GM12874 (cell line): ENCODE data around the gene OGFOD1.

Source experiments
- TF ChIP-seq, protein P1 (sequence below): IDR thresholded peaks from 2 replicates; pipeline ENCODE4 v1.5.1; 2011; ENCODE audit warnings: low read depth, mild to moderate bottlenecking, control low read depth, low read length, moderate library complexity; ENCODE audit not compliant: insufficient read depth

Gene OGFOD1

DNA sequence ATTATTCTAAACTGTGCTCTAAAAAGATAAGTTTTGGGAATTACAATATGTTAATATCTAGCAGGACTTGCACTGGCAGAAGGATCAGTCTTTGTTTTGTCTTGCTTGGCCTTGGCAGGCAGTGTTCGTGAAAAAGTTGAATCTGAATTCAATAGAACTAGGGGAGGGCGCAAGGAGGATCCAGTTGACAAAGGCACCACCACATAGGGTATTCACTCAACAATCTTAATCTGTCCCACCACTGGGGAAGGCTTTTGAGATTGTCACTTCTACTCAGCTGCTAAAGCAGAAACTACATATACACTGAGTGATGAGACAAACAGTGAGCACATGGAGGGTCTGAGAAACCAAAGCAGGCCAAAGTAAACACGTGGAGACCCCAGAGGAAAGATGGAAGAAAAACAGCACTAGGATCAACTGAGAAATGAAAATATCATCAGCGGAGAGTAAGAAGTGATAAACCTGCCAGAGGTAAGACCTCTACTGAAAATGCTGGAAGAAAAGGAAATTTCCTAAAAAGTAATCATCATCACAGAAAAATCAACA, 28.4 kb upstream of the OGFOD1 start:
- TF ChIP-seq, protein P1, sequence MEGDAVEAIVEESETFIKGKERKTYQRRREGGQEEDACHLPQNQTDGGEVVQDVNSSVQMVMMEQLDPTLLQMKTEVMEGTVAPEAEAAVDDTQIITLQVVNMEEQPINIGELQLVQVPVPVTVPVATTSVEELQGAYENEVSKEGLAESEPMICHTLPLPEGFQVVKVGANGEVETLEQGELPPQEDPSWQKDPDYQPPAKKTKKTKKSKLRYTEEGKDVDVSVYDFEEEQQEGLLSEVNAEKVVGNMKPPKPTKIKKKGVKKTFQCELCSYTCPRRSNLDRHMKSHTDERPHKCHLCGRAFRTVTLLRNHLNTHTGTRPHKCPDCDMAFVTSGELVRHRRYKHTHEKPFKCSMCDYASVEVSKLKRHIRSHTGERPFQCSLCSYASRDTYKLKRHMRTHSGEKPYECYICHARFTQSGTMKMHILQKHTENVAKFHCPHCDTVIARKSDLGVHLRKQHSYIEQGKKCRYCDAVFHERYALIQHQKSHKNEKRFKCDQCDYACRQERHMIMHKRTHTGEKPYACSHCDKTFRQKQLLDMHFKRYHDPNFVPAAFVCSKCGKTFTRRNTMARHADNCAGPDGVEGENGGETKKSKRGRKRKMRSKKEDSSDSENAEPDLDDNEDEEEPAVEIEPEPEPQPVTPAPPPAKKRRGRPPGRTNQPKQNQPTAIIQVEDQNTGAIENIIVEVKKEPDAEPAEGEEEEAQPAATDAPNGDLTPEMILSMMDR: no peak

DNA sequence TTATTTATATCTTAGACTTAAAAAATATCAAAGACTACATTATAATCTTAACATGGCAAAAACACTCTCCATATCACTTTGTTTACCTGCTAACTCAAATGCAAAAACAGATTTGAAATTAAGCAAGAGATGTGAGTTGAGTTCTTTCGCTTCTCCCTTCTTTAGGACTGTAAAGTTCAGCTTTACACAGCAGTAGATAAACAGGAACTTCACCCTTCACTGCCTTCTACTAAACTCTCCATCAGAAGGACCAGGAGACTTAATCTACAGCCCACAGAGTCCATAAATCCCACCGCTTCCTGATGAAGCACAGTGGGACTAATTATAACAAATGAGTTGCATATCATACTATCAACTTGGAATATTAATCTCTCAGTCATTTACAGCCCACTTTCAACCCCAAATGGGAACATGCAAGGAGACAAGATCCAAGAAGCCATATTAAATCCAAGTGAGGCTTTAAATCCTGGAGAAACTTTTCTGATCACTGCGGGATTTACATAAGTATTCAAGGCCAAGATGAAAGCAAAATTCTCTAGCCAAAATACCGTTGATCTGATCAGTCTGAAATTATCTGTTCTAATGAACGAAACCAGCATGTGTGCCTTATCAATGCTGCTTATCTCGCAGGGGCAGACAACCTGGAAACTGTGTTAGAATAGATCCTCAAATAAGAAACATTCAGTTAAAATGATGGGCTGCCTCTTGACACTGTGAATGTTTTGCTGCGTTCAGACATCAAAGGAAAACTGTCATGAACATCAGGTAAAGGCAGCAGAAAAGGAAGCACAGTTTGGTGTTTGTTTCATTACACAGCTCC, 27.6 kb upstream of the OGFOD1 start:
- TF ChIP-seq, protein P1: no peak

DNA sequence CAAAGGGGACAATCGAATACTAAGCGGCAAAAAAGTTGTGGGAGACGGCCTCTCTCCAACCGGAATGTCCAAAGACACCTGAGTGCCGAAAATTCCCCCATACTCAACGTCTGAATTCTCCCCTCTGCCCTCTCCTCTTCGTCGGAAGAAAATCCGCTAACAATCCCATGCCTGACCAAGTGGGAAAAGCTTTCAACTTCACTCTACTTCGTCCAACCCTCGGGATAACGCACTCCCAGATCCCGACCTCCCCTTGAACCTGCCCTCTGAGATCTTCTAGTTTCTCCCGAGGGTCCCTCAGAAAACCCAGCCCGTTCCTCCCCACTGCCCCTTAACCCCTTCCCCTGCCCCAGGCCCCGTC, 27.0 kb upstream of the OGFOD1 start:
- TF ChIP-seq, protein P1: no peak

- TF ChIP-seq, protein P1: no peak
These were observed 26.4 kb upstream of the OGFOD1 start for GRCh38 chr16:56424791-56425438.

DNA sequence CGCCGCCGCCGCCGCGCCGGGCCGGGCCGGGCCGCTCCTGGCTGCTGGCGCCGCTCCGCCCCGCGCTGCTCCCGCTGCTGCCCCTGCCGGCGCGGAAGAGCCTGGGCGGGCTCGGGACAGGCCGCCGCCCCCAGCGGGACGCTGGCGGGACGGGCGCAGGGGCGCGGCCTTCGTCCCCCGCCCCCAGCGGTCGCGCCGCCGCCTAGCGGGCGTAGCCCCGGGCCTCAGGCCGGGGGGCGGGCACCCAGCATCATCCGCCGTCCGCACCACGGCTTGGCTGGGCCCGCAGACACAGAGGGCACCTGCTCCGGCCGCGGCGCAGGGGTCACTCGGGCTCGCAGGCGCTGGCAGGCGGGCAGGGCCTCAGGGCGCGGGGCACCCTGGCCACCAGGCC, 25.9 kb upstream of the OGFOD1 start, which contains the start of gene AMFR:
Gene AMFR, minus strand, starts transcription at position 107 of the 394 bp plus-strand sequence. CDS start 218 bp downstream, outside the sequence.
- TF ChIP-seq, protein P1: peak; percentile 40; the same call in 1 of the 2 replicates

DNA sequence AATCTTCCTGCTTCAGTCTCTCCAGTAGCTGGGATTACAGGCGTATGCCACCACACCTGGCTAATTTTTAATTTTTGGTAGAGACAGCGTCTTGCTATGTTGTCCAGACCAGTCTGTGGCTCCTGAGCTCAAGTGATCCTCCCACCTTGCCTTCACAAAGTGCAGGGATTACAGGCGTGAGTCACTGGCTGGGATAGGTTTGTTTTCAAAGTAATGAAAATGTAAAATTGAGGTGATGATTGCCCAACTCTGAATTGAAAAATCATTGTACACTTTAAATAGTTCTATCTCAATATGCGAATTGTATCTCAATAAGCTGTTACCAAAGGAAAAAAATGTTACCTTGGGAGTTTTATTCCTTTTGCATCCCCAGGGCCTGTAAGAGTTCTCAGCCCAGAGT, 24.8 kb upstream of the OGFOD1 start:
- TF ChIP-seq, protein P1: no peak

- TF ChIP-seq, protein P1: no peak
These were observed 23.3 kb upstream of the OGFOD1 start for GRCh38 chr16:56428091-56428490.
